ENCODE results near the gene MCM5.

MCM5 gene

GRCh38 chr22:35422936-35423335 is 23.0 kb downstream of the MCM5 start:
- Histone ChIP-seq H3K36me3 (ENCODE audit: control insufficient read depth, insufficient read depth, low read length) (peaks cover 92% of the 10 kb centered on the region), H3K27me3 (ENCODE audit: control insufficient read depth, insufficient read depth, low read length) (no peaks in the 10 kb centered on the region), H3K27ac (ENCODE audit: low read depth, low read length) (no peak overlapping the region), H3K9me3 (ENCODE audit: control insufficient read depth, insufficient read depth, low read depth, low read length) (no peaks in the 10 kb centered on the region), H3K9ac (ENCODE audit: low read length) (no peak overlapping the region), H3K4me3 (ENCODE audit: low read depth, low read length) (no peak overlapping the region), H3K4me1 (ENCODE audit: control insufficient read depth, insufficient read depth, low read length) (peaks cover 16% of the 10 kb centered on the region)

GRCh38 chr22:35424081-35424480 is 24.1 kb downstream of the MCM5 start:
- H3K27me3 ChIP-seq (ENCODE audit: control insufficient read depth, insufficient read depth, low read length) = no peaks in the 10 kb centered on the region
- peaks cover 19% of the 10 kb centered on the region for H3K4me1 ChIP-seq (ENCODE audit: control insufficient read depth, insufficient read depth, low read length)
- no peak overlapping the region for H3K27ac ChIP-seq (ENCODE audit: low read depth, low read length)
- H3K9ac ChIP-seq (ENCODE audit: low read length) = no peak overlapping the region
- H3K9me3 ChIP-seq (ENCODE audit: control insufficient read depth, insufficient read depth, low read depth, low read length) = no peaks in the 10 kb centered on the region
- no peak overlapping the region for H3K4me3 ChIP-seq (ENCODE audit: low read depth, low read length)
- H3K36me3 ChIP-seq (ENCODE audit: control insufficient read depth, insufficient read depth, low read length) = peaks cover 88% of the 10 kb centered on the region

GRCh38 chr22:35424761-35425160 is 24.8 kb downstream of the MCM5 start:
- H3K9me3 ChIP-seq (ENCODE audit: control insufficient read depth, insufficient read depth, low read depth, low read length) = no peaks in the 10 kb centered on the region
- H3K27me3 ChIP-seq (ENCODE audit: control insufficient read depth, insufficient read depth, low read length) = no peaks in the 10 kb centered on the region
- no peak overlapping the region for H3K9ac ChIP-seq (ENCODE audit: low read length)
- no peak overlapping the region for H3K4me3 ChIP-seq (ENCODE audit: low read depth, low read length)
- H3K36me3 ChIP-seq (ENCODE audit: control insufficient read depth, insufficient read depth, low read length) = peaks cover 81% of the 10 kb centered on the region
- peaks cover 19% of the 10 kb centered on the region for H3K4me1 ChIP-seq (ENCODE audit: control insufficient read depth, insufficient read depth, low read length)
- H3K27ac ChIP-seq (ENCODE audit: low read depth, low read length) = no peak overlapping the region

GRCh38 chr22:35425546-35425945 is 25.6 kb downstream of the MCM5 start:
- Histone ChIP-seq H3K27ac (ENCODE audit: low read depth, low read length) (no peak overlapping the region), H3K36me3 (ENCODE audit: control insufficient read depth, insufficient read depth, low read length) (peaks cover 73% of the 10 kb centered on the region)

GRCh38 chr22:35425971-35426800 is 26.2 kb downstream of the MCM5 start:
- peaks cover 70% of the 10 kb centered on the region for H3K36me3 ChIP-seq (ENCODE audit: control insufficient read depth, insufficient read depth, low read length)
- H3K4me1 ChIP-seq (ENCODE audit: control insufficient read depth, insufficient read depth, low read length) = peaks cover 22% of the 10 kb centered on the region
- no peaks in the 10 kb centered on the region for H3K27me3 ChIP-seq (ENCODE audit: control insufficient read depth, insufficient read depth, low read length)
- H3K9ac ChIP-seq (ENCODE audit: low read length) = no peak overlapping the region
- H3K27ac ChIP-seq (ENCODE audit: low read depth, low read length) = no peak overlapping the region
- no peaks in the 10 kb centered on the region for H3K9me3 ChIP-seq (ENCODE audit: control insufficient read depth, insufficient read depth, low read depth, low read length)
- no peak overlapping the region for H3K4me3 ChIP-seq (ENCODE audit: low read depth, low read length)

More at GRCh38 chr22:35425546-35425945, 25.6 kb downstream of the MCM5 start:
- Histone ChIP-seq H3K27me3 (ENCODE audit: control insufficient read depth, insufficient read depth, low read length) (no peaks in the 10 kb centered on the region), H3K9ac (ENCODE audit: low read length) (no peak overlapping the region), H3K9me3 (ENCODE audit: control insufficient read depth, insufficient read depth, low read depth, low read length) (no peaks in the 10 kb centered on the region), H3K4me3 (ENCODE audit: low read depth, low read length) (no peak overlapping the region), H3K4me1 (ENCODE audit: control insufficient read depth, insufficient read depth, low read length) (peaks cover 19% of the 10 kb centered on the region)

- no peaks in the 10 kb centered on the region for H3K9me3 ChIP-seq (ENCODE audit: control insufficient read depth, insufficient read depth, low read depth, low read length)
- H3K4me1 ChIP-seq (ENCODE audit: control insufficient read depth, insufficient read depth, low read length) = peaks cover 22% of the 10 kb centered on the region
- H3K9ac ChIP-seq (ENCODE audit: low read length) = no peak overlapping the region
- no peaks in the 10 kb centered on the region for H3K27me3 ChIP-seq (ENCODE audit: control insufficient read depth, insufficient read depth, low read length)
- H3K27ac ChIP-seq (ENCODE audit: low read depth, low read length) = no peak overlapping the region
- H3K36me3 ChIP-seq (ENCODE audit: control insufficient read depth, insufficient read depth, low read length) = peaks cover 70% of the 10 kb centered on the region
- no peak overlapping the region for H3K4me3 ChIP-seq (ENCODE audit: low read depth, low read length)
These were observed 26.8 kb downstream of the MCM5 start for GRCh38 chr22:35426801-35427140.

GRCh38 chr22:35430897-35431322 is 31.0 kb downstream of the MCM5 start:
- Histone ChIP-seq H3K4me1 (ENCODE audit: control insufficient read depth, insufficient read depth, low read length) (peaks cover 19% of the 10 kb centered on the region), H3K27me3 (ENCODE audit: control insufficient read depth, insufficient read depth, low read length) (no peaks in the 10 kb centered on the region), H3K4me3 (ENCODE audit: low read depth, low read length) (no peak overlapping the region), H3K27ac (ENCODE audit: low read depth, low read length) (no peak overlapping the region), H3K9ac (ENCODE audit: low read length) (no peak overlapping the region), H3K36me3 (ENCODE audit: control insufficient read depth, insufficient read depth, low read length) (peaks cover 64% of the 10 kb centered on the region), H3K9me3 (ENCODE audit: control insufficient read depth, insufficient read depth, low read depth, low read length) (peaks cover 13% of the 10 kb centered on the region)

DNA sequence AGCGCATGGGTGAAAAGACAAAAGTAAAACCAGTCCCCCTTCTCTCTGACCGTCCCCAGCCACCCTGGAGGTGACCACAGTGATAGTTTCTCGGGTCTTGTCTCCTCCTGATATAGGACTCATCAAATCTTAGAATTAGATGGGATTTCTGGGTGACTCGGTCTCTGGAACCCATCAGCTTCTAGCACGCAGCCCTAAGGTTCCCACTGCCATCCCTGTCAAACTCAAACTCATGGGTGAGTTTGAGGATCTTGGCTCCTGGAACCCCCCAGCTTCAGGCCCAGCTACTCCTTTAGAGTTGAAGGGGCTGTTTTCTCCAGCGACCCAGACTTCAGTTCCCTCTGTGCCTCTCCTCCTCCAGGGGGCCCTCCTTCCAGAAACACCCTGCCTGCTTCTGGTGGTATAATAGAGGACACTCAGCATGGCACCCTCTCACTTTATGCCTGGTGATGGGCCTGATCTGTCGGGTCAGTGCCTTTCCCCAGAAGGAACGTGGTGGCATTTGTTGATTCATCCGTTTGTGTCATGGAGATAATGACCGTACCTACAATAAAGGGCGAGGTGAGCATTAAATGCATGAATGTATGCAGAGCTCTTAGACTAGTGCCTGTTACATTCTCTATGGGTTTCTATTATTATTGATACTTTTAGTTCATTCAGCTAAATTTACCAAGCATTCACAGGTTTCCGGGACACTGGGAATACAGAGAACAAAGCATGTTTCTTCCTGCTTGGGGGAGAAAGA is 31.7 kb downstream of the MCM5 start:
- Histone ChIP-seq H3K4me3 (ENCODE audit: low read depth, low read length) (no peak overlapping the region), H3K4me1 (ENCODE audit: control insufficient read depth, insufficient read depth, low read length) (peaks cover 12% of the 10 kb centered on the region), H3K27ac (ENCODE audit: low read depth, low read length) (no peak overlapping the region), H3K9ac (ENCODE audit: low read length) (no peak overlapping the region), H3K27me3 (ENCODE audit: control insufficient read depth, insufficient read depth, low read length) (no peaks in the 10 kb centered on the region), H3K36me3 (ENCODE audit: control insufficient read depth, insufficient read depth, low read length) (peaks cover 57% of the 10 kb centered on the region), H3K9me3 (ENCODE audit: control insufficient read depth, insufficient read depth, low read depth, low read length) (peaks cover 13% of the 10 kb centered on the region)

- Histone ChIP-seq H3K9ac (ENCODE audit: low read length) (no peak overlapping the region), H3K4me1 (ENCODE audit: control insufficient read depth, insufficient read depth, low read length) (peaks cover 7% of the 10 kb centered on the region), H3K4me3 (ENCODE audit: low read depth, low read length) (no peak overlapping the region), H3K27me3 (ENCODE audit: control insufficient read depth, insufficient read depth, low read length) (no peaks in the 10 kb centered on the region), H3K9me3 (ENCODE audit: control insufficient read depth, insufficient read depth, low read depth, low read length) (peaks cover 13% of the 10 kb centered on the region), H3K36me3 (ENCODE audit: control insufficient read depth, insufficient read depth, low read length) (peaks cover 50% of the 10 kb centered on the region), H3K27ac (ENCODE audit: low read depth, low read length) (no peak overlapping the region)
These were observed 32.4 kb downstream of the MCM5 start for GRCh38 chr22:35432228-35432905.

DNA sequence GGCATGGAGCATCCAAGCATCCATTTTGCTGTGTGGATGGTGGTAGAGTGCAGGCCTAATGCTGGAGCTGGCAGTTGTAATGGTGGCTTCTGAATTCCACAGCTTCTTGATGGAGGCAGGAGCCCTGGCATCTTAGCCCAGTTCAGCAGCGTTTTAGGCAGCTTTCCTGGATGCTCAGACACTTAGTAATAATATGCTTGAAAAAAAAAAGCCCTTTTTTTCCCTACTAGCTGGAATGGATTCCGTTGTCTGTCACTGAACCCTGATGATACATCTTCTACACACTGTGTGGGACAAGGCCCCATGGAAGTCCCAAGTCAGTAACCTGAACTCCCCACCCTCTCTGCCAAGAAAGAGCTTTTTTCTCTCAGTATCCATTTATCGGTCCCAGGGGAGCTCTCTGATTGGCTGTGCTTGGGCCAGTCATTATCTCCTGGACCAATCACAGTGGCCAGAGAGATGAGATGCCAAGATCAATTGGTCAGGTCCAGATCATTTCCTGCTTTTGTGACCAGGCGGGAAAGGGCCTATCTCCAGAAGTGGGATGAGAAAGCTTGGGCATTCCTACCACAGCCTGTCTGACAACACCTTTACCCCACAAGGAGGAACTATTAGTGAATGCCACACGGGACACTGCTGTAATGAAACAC is 34.2 kb downstream of the MCM5 start:
- no peaks in the 10 kb centered on the region for H3K27me3 ChIP-seq (ENCODE audit: control insufficient read depth, insufficient read depth, low read length)
- H3K36me3 ChIP-seq (ENCODE audit: control insufficient read depth, insufficient read depth, low read length) = peaks cover 45% of the 10 kb centered on the region
- H3K4me3 ChIP-seq (ENCODE audit: low read depth, low read length) = no peak overlapping the region
- H3K9me3 ChIP-seq (ENCODE audit: control insufficient read depth, insufficient read depth, low read depth, low read length) = peaks cover 13% of the 10 kb centered on the region
- peaks cover 5% of the 10 kb centered on the region for H3K4me1 ChIP-seq (ENCODE audit: control insufficient read depth, insufficient read depth, low read length)
- no peak overlapping the region for H3K27ac ChIP-seq (ENCODE audit: low read depth, low read length)
- H3K9ac ChIP-seq (ENCODE audit: low read length) = no peak overlapping the region
